Neural cell (in vitro differentiated cells): Measurements from ENCODE around the gene CNTNAP5.

Source experiments
- EP300 ChIP-seq: fragments of 450-650 bp; conservative IDR thresholded peaks from 2 replicates; pipeline ENCODE4 v1.6.1; 2014; ENCODE audit warnings: antibody characterized with exemption, mild to moderate bottlenecking, moderate library complexity; ENCODE audit not compliant: poor library complexity, severe bottlenecking
- EZH2 ChIP-seq: fragments of 200-600, 300-800 bp; shearing (Covaris generic), sonication (generic); IDR thresholded peaks from 2 replicates; pipeline ENCODE4 v1.6.1; 2014; ENCODE audit warnings: antibody characterized with exemption, low read length, borderline replicate concordance, mild to moderate bottlenecking; ENCODE audit not compliant: insufficient read depth, poor library complexity, severe bottlenecking
- POLR2AphosphoS5 ChIP-seq: IDR thresholded peaks from 2 replicates; pipeline ENCODE4 v1.6.1; 2012
- RAD21 ChIP-seq: fragments of 450-650 bp; conservative IDR thresholded peaks from 2 replicates; pipeline ENCODE4 v1.6.1; 2014; ENCODE audit warnings: antibody characterized with exemption, mild to moderate bottlenecking, moderate library complexity
- TF ChIP-seq, protein P1 (sequence below): fragments of 450-650 bp; IDR thresholded peaks from 2 replicates; pipeline ENCODE4 v1.5.1; 2014; ENCODE audit warnings: antibody characterized with exemption, mild to moderate bottlenecking, moderate library complexity; ENCODE audit not compliant: poor library complexity, severe bottlenecking

- TF ChIP-seq, protein P1, sequence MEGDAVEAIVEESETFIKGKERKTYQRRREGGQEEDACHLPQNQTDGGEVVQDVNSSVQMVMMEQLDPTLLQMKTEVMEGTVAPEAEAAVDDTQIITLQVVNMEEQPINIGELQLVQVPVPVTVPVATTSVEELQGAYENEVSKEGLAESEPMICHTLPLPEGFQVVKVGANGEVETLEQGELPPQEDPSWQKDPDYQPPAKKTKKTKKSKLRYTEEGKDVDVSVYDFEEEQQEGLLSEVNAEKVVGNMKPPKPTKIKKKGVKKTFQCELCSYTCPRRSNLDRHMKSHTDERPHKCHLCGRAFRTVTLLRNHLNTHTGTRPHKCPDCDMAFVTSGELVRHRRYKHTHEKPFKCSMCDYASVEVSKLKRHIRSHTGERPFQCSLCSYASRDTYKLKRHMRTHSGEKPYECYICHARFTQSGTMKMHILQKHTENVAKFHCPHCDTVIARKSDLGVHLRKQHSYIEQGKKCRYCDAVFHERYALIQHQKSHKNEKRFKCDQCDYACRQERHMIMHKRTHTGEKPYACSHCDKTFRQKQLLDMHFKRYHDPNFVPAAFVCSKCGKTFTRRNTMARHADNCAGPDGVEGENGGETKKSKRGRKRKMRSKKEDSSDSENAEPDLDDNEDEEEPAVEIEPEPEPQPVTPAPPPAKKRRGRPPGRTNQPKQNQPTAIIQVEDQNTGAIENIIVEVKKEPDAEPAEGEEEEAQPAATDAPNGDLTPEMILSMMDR, result no peak
- no peak for TF ChIP-seq POLR2AphosphoS5
- TF ChIP-seq RAD21, result no peak
- TF ChIP-seq EZH2, result no peak
- TF ChIP-seq EP300, result no peak
Observed at GRCh38 chr2:124623560-124623959, 598.5 kb downstream of the CNTNAP5 start.
